HG02981 (cell line): Measurements from ENCODE around the gene SMG7.

Source experiments
- ATAC-seq: cut with Tn5 transposase; IDR thresholded peaks from one replicate; pipeline ENCODE4 v1.9.1; 2021; ENCODE audit warnings: mild to moderate bottlenecking, moderate library complexity; ENCODE audit not compliant: unreplicated experiment

The SMG7 gene

GRCh38 chr1:183589384-183589783, 117.1 kb downstream of the SMG7 start:
- no peak for ATAC-seq

DNA sequence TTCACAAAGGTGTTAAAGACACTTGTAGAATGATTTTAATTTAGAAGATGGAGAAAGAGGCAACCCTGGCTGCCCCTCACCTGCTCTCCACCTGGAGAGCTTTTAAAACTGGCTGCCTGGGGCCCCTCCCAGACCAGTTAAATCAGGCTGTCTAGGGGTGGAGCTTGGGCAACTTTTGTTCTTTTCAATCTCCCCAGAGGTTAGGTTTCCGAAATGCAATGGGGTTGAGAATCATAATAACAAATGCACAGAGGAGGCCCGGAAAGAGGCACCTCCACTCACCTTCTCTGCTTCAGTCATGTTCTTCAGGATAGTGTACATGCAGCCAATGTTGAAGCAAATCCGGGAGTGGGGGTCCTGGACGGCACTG, 117.6 kb downstream of the SMG7 start:
- no peak for ATAC-seq

GRCh38 chr1:183590244-183591191, 118.2 kb downstream of the SMG7 start, which contains the start of gene NCF2:
NCF2 (minus strand) TSS chr1:183590459; CDS start chr1:183590329, 130 bp downstream.
- peak; percentile 75 for ATAC-seq

DNA sequence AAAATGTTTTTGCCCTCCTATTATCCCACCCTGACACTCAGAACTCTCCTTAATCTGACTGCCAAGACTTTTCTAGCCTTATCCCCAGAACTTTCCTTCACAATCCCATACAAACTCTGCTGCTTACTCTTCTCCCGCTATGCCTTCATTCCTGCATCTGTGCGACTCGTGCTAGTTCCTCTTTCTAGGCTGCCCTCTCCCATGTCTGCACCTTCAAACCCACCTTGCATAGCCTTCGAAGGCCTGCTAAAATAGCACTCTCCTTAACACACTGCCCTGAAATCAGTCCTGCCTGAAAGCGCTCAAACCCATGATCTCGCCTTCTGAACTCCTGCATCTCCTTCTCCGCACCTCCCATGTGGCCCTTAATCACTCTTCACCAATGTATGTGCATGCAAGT, 120.4 kb downstream of the SMG7 start:
- ATAC-seq = no peak

DNA sequence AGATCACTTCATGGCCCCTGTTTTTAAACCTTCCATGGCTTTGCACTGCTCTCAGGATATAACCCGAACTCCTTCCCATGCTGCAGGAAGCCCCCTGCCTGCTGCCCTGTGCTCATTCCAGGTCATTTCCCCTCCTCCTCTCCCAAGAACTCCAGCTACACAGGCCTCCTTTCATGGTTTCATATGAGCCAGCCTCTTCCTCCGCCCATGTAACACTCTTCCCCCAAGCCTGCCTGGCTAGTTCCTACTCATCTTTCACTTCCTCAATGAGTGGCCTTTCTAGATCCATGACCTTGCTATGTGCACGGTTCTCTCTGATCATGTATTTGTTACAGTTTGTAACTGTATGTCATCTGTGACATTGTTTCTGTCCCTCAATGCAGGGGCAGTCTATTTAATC, 121.1 kb downstream of the SMG7 start:
- peak; percentile 52 for ATAC-seq

DNA sequence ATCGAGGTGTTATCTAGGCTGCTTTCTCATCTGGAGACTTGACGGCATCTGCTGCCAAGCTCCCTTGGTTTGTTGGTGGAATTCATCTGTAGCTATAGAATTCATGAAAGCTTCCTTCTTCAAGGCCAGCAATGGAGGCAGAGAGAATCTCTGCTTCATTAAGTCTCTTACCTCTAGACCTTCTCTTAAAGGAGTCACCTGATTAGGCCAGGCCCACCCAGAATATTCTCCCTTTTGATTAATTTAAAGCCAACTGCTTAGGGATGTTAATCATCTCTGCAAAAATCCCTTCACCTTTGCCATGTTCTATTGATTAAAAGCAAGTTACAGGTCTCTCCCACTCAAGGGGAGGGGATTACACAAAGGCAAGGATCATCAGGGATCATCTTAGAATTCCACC, 123.2 kb downstream of the SMG7 start:
- no peak for ATAC-seq

GRCh38 chr1:183596500-183596899, 124.2 kb downstream of the SMG7 start:
- no peak for ATAC-seq

DNA sequence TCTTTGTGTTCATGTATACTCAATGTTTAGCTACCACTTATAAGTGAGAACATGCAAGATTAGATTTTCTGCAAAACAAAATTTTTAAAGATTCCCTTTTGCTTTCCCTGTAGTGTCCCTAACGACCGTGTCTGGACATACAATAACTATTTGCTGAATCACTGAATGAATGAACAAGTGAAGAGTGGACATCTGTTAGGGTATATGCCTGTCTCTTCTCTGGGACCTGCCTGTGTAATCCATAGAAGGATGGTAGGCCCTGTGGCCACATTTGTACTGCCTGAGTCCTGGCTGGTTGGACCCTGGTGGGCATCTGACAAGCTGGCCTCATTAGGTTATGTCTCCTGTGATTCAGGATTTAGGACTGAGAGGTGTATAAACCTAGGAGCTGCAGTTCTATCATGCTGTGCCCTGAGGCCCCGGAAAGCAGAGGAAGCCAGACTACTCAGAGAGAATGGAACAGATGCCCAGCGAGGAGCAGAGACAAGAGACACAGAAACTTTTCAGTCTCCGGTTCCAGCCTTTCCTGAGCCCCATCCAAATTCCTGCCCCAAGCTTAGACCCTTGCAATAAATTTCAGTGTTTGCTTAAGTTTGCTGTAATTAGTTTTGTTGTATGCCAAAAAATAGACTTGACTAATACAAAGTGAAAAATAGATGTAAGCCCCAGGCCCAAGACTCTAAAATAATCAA, 125.5 kb downstream of the SMG7 start:
- ATAC-seq = no peak

- no peak for ATAC-seq
These were observed 126.1 kb downstream of the SMG7 start for GRCh38 chr1:183598386-183598785.

DNA sequence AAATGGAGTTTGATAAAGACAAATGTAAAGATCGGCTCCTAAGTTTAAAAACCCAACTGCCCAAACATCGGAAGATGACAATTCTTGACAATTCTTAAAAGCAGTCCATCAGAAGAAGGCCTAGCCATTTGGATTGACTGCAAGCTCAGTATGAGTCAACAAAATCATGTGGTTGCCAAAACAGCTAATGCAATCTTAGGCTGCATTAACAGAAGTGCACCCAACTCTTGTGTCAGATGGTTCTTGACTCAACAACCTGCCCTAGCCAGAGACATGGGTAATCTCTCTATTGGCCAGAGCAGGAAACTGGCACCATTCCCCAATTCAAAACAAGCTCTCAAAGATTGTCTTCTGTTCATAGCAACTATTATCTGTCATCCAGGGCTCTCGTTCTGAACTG, 127.8 kb downstream of the SMG7 start:
- no peak for ATAC-seq

GRCh38 chr1:183600634-183601033, 128.3 kb downstream of the SMG7 start:
- ATAC-seq = no peak

DNA sequence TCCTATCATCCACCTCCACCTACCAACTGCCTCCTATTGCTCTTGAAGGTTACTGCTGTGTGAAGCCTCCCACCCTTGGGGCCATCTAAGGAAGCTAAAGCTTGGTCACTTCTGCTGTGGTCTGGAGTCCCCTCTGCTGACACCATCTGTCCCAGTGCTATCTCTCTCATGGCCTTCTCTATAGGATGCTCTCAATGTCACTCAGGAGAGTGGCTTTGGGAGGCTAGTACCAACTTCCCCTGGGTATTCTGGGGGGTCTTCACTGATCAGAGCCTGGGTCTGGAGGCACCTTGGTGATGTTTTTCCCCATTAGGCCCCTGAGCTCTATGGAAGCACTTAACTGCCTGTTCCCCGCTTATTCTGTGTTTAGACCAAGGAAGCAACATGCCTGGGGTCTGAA, 130.2 kb downstream of the SMG7 start:
- no peak for ATAC-seq
